ENCODE data around the gene ZSCAN21. TPM values are rescaled to one million over a fixed set of nuclear protein-coding genes. Genes with fewer than 3 reads are reported as not detected.

The ZSCAN21 gene
- polyA plus RNA-seq, 4 donors = 4.0 to 12.5 (median 6.5) TPM

DNA sequence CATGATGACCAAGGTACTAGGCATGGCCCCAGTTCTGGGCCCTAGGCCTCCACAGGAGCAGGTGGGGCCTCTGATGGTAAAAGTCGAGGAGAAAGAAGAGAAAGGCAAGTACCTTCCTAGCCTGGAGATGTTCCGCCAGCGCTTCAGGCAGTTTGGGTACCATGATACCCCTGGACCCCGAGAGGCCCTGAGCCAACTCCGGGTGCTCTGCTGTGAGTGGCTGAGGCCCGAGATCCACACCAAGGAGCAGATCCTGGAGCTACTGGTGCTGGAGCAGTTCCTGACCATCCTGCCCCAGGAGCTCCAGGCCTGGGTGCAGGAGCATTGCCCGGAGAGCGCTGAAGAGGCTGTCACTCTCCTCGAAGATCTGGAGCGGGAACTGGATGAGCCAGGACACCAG, 7.4 kb downstream of the ZSCAN21 start:
- WGBS, 3 donors = 95% methylated on average over 10 of the region's 10 CpGs
- Histone ChIP-seq H3K36me3 (ENCODE audit: control insufficient read depth in 3 of 3, insufficient read depth in 2 of 3, low read depth in 1 of 3, low read length in 3 of 3) (peaks cover 4 to 48% (median 4%) of the 10 kb centered on the region in 3 donors), H3K4me3 (ENCODE audit: low read depth in 1 of 3, low read length in 3 of 3) (no peak overlapping the region), H3K27me3 (ENCODE audit: control insufficient read depth in 3 of 3, insufficient read depth in 3 of 3, low read length in 3 of 3) (no peaks in the 10 kb centered on the region), H3K4me1 (ENCODE audit: control insufficient read depth in 3 of 3, insufficient read depth in 2 of 3, low read depth in 1 of 3, low read length in 2 of 3) (no peaks in the 10 kb centered on the region), H3K9me3 (ENCODE audit: control insufficient read depth in 2 of 2, insufficient read depth in 1 of 2, low read depth in 1 of 2, low read length in 1 of 2) (no peaks in the 10 kb centered on the region), H3K27ac (ENCODE audit: low read depth in 1 of 3, low read length in 2 of 3) (no peak overlapping the region)
- no peak for DNase-seq
- FAIRE-seq = no peak

DNA sequence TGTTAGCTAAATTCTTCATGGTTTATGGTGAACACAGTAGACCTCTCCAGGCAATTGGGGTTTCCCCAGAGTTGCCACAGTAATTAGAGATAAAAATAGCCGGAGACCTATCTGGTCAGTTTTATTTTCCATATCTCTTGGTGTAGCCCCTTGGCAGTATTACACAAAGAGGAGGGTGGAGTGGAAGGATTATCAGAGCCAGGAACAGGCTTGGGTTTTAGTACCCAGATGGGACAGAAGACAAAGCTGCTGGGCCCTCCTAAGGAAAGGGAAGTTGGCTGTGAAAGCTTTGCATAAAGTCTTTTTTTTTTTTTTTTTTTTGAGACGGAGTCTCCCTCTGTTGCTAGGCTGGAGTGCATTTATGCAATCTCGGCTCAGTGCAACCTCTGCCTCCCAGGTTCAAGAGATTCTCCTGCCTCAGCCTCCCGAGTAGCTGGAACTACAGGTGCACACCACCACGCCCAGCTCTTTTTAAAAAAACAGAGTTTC, 9.7 kb downstream of the ZSCAN21 start:
- no peaks in the 10 kb centered on the region for H3K9me3 ChIP-seq (ENCODE audit: control insufficient read depth in 2 of 2, insufficient read depth in 1 of 2, low read depth in 1 of 2, low read length in 1 of 2)
- H3K27me3 ChIP-seq (ENCODE audit: control insufficient read depth in 3 of 3, insufficient read depth in 3 of 3, low read length in 3 of 3) = no peaks in the 10 kb centered on the region
- FAIRE-seq (no peak), DNase-seq (no peak)
- H3K4me3 ChIP-seq (ENCODE audit: low read depth in 1 of 3, low read length in 3 of 3) = no peak overlapping the region
- no peaks in the 10 kb centered on the region for H3K4me1 ChIP-seq (ENCODE audit: control insufficient read depth in 3 of 3, insufficient read depth in 2 of 3, low read depth in 1 of 3, low read length in 2 of 3)
- 86 to 92% (median 88%) methylated on average over 5 of the region's 5 CpGs for WGBS, 3 donors
- H3K27ac ChIP-seq (ENCODE audit: low read depth in 1 of 3, low read length in 2 of 3) = no peak overlapping the region
- H3K36me3 ChIP-seq (ENCODE audit: control insufficient read depth in 3 of 3, insufficient read depth in 2 of 3, low read depth in 1 of 3, low read length in 3 of 3) = peaks cover 4 to 55% (median 8%) of the 10 kb centered on the region in 3 donors

DNA sequence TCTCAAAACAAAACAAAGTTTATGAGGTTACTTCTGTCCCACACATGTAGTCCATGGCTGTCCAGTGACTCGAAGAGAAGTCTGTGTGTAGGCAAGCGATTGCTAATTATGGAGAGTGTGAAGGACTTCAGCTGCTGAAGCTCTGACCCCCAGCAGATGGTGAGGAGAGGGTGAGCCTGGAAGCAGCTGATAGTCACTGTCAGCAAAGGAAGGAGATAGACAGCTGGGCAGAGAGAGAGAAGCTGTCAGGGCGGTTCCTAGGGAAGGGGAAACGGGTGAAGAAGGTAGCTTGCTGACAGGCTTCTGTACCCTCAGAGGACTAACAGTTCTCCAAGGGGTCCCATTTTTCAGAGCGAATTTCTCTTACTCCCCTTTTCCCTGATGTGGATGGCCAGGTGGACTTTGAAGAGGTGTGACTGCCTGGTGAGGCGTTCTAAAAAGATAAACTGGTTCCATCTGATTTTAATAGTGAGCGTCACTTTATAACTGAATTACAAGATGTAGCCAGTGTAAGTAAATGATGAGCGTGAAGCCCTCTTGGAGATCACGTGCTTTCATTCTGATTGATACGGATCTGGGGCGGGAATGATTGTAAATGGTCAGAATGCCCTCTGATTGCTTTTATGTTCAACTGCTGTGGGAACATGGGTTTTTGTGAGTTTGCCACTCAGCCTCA, 12.1 kb downstream of the ZSCAN21 start:
- WGBS, 3 donors = 91 to 95% (median 92%) methylated on average over 11 of the region's 11 CpGs
- FAIRE-seq (no peak), DNase-seq (no peak)
- no peaks in the 10 kb centered on the region for H3K9me3 ChIP-seq (ENCODE audit: control insufficient read depth in 2 of 2, insufficient read depth in 1 of 2, low read depth in 1 of 2, low read length in 1 of 2)
- no peak overlapping the region for H3K27ac ChIP-seq (ENCODE audit: low read depth in 1 of 3, low read length in 2 of 3)
- H3K4me1 ChIP-seq (ENCODE audit: control insufficient read depth in 3 of 3, insufficient read depth in 2 of 3, low read depth in 1 of 3, low read length in 2 of 3) = no peaks in the 10 kb centered on the region
- H3K4me3 ChIP-seq (ENCODE audit: low read depth in 1 of 3, low read length in 3 of 3) = no peak overlapping the region
- H3K27me3 ChIP-seq (ENCODE audit: control insufficient read depth in 3 of 3, insufficient read depth in 3 of 3, low read length in 3 of 3) = no peaks in the 10 kb centered on the region
- H3K36me3 ChIP-seq (ENCODE audit: control insufficient read depth in 3 of 3, insufficient read depth in 2 of 3, low read depth in 1 of 3, low read length in 3 of 3) = peaks cover 4 to 67% (median 8%) of the 10 kb centered on the region in 3 donors

DNA sequence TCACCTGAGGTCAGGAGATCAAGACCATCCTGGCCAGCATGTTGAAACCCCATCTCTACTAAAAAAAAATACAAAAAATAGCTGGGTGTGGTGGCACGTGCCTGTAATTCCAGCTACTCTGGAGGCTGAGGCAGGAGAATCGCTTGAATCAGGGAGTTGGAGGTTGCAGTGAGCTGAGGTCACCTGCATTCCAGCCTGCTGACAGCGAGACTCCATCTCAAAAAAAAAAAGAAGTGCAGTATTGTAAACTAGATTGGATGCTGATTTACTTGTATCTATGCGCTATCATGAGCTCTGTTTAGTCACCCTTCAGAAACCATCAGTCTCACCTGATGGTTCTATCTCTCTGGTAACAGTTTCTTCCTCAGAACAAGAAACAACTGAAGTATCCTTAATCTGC, 13.8 kb downstream of the ZSCAN21 start:
- Histone ChIP-seq H3K27me3 (ENCODE audit: control insufficient read depth in 3 of 3, insufficient read depth in 3 of 3, low read length in 3 of 3) (no peaks in the 10 kb centered on the region), H3K4me3 (ENCODE audit: low read depth in 1 of 3, low read length in 3 of 3) (no peak overlapping the region), H3K27ac (ENCODE audit: low read depth in 1 of 3, low read length in 2 of 3) (no peak overlapping the region), H3K4me1 (ENCODE audit: control insufficient read depth in 3 of 3, insufficient read depth in 2 of 3, low read depth in 1 of 3, low read length in 2 of 3) (no peaks in the 10 kb centered on the region), H3K36me3 (ENCODE audit: control insufficient read depth in 3 of 3, insufficient read depth in 2 of 3, low read depth in 1 of 3, low read length in 3 of 3) (peaks cover 2 to 58% (median 6%) of the 10 kb centered on the region in 3 donors), H3K9me3 (ENCODE audit: control insufficient read depth in 2 of 2, insufficient read depth in 1 of 2, low read depth in 1 of 2, low read length in 1 of 2) (no peaks in the 10 kb centered on the region)
- no peak for DNase-seq
- 94 to 95% (median 95%) methylated on average over 4 of the region's 4 CpGs for WGBS, 3 donors
- FAIRE-seq = no peak

DNA sequence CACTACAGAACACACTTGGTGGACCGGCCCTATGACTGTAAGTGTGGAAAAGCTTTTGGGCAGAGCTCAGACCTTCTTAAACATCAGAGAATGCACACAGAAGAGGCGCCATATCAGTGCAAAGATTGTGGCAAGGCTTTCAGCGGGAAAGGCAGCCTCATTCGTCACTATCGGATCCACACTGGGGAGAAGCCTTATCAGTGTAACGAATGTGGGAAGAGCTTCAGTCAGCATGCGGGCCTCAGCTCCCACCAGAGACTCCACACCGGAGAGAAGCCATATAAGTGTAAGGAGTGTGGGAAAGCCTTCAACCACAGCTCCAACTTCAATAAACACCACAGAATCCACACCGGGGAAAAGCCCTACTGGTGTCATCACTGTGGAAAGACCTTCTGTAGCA, 14.6 kb downstream of the ZSCAN21 start:
- WGBS, 3 donors = 93 to 96% (median 95%) methylated on average over 9 of the region's 9 CpGs
- H3K36me3 ChIP-seq (ENCODE audit: control insufficient read depth in 3 of 3, insufficient read depth in 2 of 3, low read depth in 1 of 3, low read length in 3 of 3) = peaks cover 2 to 62% (median 4%) of the 10 kb centered on the region in 3 donors
- no peak overlapping the region for H3K4me3 ChIP-seq (ENCODE audit: low read depth in 1 of 3, low read length in 3 of 3)
- H3K4me1 ChIP-seq (ENCODE audit: control insufficient read depth in 3 of 3, insufficient read depth in 2 of 3, low read depth in 1 of 3, low read length in 2 of 3) = no peaks in the 10 kb centered on the region
- no peaks in the 10 kb centered on the region for H3K27me3 ChIP-seq (ENCODE audit: control insufficient read depth in 3 of 3, insufficient read depth in 3 of 3, low read length in 3 of 3)
- peaks cover 0 to 3% of the 10 kb centered on the region in 2 donors for H3K9me3 ChIP-seq (ENCODE audit: control insufficient read depth in 2 of 2, insufficient read depth in 1 of 2, low read depth in 1 of 2, low read length in 1 of 2)
- no peak overlapping the region for H3K27ac ChIP-seq (ENCODE audit: low read depth in 1 of 3, low read length in 2 of 3)
- FAIRE-seq = no peak
- no peak for DNase-seq

DNA sequence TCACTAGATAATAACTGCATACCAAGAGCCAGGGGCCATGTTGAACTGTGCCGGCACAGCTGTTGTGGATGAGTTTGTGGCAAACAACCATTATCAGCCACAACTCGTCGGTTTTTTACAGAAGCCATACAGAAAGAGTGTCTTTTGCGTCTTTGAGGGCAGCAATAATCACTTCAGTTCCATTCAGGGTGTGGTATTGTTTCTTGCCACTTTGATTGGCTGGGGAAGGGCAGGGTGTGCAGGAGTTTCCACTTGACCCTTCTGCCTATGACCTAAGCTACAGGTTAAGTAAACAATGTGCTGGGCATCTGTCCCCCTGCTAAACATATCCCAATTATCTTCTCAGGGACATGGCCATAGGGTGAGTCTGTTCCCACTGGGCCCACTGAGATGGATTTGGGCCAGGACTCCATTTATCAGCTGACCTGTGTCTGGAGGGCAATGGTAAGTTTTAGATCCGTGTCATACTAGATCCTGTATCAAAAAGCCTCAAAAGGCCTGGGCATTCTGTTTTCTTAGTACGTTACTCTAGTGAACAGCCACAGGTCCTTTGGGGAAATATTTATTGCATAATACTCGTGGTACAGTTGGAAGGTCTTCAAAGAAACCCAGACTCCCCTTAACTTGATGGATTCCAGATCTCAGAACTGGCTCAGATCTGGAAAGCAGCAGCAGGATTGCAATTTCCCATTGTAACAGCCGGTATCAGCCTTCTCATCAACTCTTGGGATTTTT, 16.0 kb downstream of the ZSCAN21 start:
- Histone ChIP-seq H3K4me1 (ENCODE audit: control insufficient read depth in 3 of 3, insufficient read depth in 2 of 3, low read depth in 1 of 3, low read length in 2 of 3) (no peaks in the 10 kb centered on the region), H3K4me3 (ENCODE audit: low read depth in 1 of 3, low read length in 3 of 3) (no peak overlapping the region), H3K36me3 (ENCODE audit: control insufficient read depth in 3 of 3, insufficient read depth in 2 of 3, low read depth in 1 of 3, low read length in 3 of 3) (peaks cover 2 to 71% (median 12%) of the 10 kb centered on the region in 3 donors), H3K27ac (ENCODE audit: low read depth in 1 of 3, low read length in 2 of 3) (peak overlapping the region in 2 of 3 donors; percentile 11 to 19), H3K9me3 (ENCODE audit: control insufficient read depth in 2 of 2, insufficient read depth in 1 of 2, low read depth in 1 of 2, low read length in 1 of 2) (peaks cover 0 to 17% of the 10 kb centered on the region in 2 donors), H3K27me3 (ENCODE audit: control insufficient read depth in 3 of 3, insufficient read depth in 3 of 3, low read length in 3 of 3) (no peaks in the 10 kb centered on the region)
- DNase-seq = no peak
- 53 to 82% (median 80%) methylated on average over 8 of the region's 8 CpGs for WGBS, 3 donors
- no peak for FAIRE-seq

DNA sequence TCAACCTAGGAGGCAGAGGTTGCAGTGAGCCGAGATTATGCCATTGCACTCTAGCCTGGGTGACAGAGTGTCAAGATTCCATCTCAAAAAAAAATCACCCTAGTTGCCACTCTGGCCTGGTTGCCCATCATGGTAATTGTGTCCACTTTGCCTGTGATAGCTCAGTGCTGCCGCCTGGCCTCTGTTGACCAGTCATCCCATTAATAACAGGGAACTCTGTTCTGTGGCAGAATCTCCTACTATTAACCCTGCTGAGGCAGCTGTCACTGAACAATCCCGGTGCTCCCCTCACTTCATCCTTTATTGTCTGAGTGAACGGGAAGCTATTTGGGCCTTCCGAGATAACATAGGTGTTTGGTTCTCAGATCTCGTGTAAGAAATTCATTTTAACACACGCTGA, 17.4 kb downstream of the ZSCAN21 start:
- no peak for DNase-seq
- no peak for FAIRE-seq
- Histone ChIP-seq H3K9me3 (ENCODE audit: control insufficient read depth in 2 of 2, insufficient read depth in 1 of 2, low read depth in 1 of 2, low read length in 1 of 2) (peaks cover 2 to 31% of the 10 kb centered on the region in 2 donors), H3K27ac (ENCODE audit: low read depth in 1 of 3, low read length in 2 of 3) (no peak overlapping the region), H3K4me3 (ENCODE audit: low read depth in 1 of 3, low read length in 3 of 3) (no peak overlapping the region), H3K4me1 (ENCODE audit: control insufficient read depth in 3 of 3, insufficient read depth in 2 of 3, low read depth in 1 of 3, low read length in 2 of 3) (no peaks in the 10 kb centered on the region), H3K36me3 (ENCODE audit: control insufficient read depth in 3 of 3, insufficient read depth in 2 of 3, low read depth in 1 of 3, low read length in 3 of 3) (peaks cover 14 to 73% (median 26%) of the 10 kb centered on the region in 3 donors), H3K27me3 (ENCODE audit: control insufficient read depth in 3 of 3, insufficient read depth in 3 of 3, low read length in 3 of 3) (no peaks in the 10 kb centered on the region)
- WGBS, 3 donors = 89 to 94% (median 91%) methylated on average over 7 of the region's 7 CpGs

DNA sequence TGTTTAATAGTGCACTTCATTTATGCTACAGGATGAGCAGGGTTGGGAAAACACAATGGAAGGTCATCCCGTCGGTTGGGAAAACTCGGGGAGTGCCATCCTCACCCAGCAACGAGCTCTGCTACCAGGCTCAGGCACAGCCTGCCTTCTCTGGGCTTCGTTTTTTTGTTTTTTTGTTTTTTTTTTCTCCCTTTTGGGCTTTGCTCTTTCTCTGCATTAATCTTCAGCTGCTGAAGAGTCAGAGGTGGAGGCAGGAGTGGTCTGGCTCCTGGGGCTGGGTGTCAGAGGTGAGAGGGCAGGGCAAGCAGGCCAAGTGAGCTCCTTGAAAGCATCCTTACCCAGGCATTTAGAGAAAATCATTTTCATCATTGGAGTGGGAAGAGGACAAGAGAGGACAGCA, 20.4 kb downstream of the ZSCAN21 start:
- FAIRE-seq (no peak), DNase-seq (no peak)
- no peak overlapping the region for H3K4me3 ChIP-seq (ENCODE audit: low read depth in 1 of 3, low read length in 3 of 3)
- H3K4me1 ChIP-seq (ENCODE audit: control insufficient read depth in 3 of 3, insufficient read depth in 2 of 3, low read depth in 1 of 3, low read length in 2 of 3) = no peaks in the 10 kb centered on the region
- 95 to 97% (median 96%) methylated on average over 5 of the region's 5 CpGs for WGBS, 3 donors
- H3K9me3 ChIP-seq (ENCODE audit: control insufficient read depth in 2 of 2, insufficient read depth in 1 of 2, low read depth in 1 of 2, low read length in 1 of 2) = peaks cover 2 to 57% of the 10 kb centered on the region in 2 donors
- H3K27ac ChIP-seq (ENCODE audit: low read depth in 1 of 3, low read length in 2 of 3) = no peak overlapping the region
- H3K27me3 ChIP-seq (ENCODE audit: control insufficient read depth in 3 of 3, insufficient read depth in 3 of 3, low read length in 3 of 3) = peaks cover 0 to 2% (median 0%) of the 10 kb centered on the region in 3 donors
- H3K36me3 ChIP-seq (ENCODE audit: control insufficient read depth in 3 of 3, insufficient read depth in 2 of 3, low read depth in 1 of 3, low read length in 3 of 3) = peaks cover 34 to 79% (median 49%) of the 10 kb centered on the region in 3 donors

Measured in small intestine (tissue), 7 donors.